Mesenchymal stem cell (in vitro differentiated cells and primary cell): ENCODE measurements around the gene UGT1A6.

ENCODE experiments used
- DNase-seq: peaks from one replicate; pipeline ENCODE4 v3.0.0-alpha.2; 2013
- H2AFZ ChIP-seq: one replicate; pipeline ENCODE4 v1.6.1; 2013; ENCODE audit warnings: low read depth, mild to moderate bottlenecking, control low read depth, inconsistent platforms, low read length, moderate library complexity
- H2AK5ac ChIP-seq: 2 replicates; pipeline ENCODE4 v1.6.1; 2013; ENCODE audit warnings: low read length, moderate library complexity, mild to moderate bottlenecking, inconsistent platforms; ENCODE audit not compliant: severe bottlenecking
- H2BK120ac ChIP-seq: one replicate; pipeline ENCODE4 v1.6.1; 2013; ENCODE audit warnings: low read depth, mild to moderate bottlenecking, inconsistent platforms, low read length, moderate library complexity
- H2BK12ac ChIP-seq, 2 experiments: one replicate each; pipeline ENCODE4 v1.6.1; 2013; ENCODE audit warnings: inconsistent platforms in 2 of 2, low read length in 2 of 2, mild to moderate bottlenecking in 2 of 2, moderate library complexity in 2 of 2, control low read depth in 1 of 2
- H2BK15ac ChIP-seq: one replicate; pipeline ENCODE4 v1.6.1; 2013; ENCODE audit warnings: mild to moderate bottlenecking, low read depth, inconsistent platforms; ENCODE audit not compliant: poor library complexity, severe bottlenecking
- H2BK5ac ChIP-seq: 2 replicates; pipeline ENCODE4 v1.6.1; 2013; ENCODE audit warnings: low read depth, mild to moderate bottlenecking, low read length, control low read depth, inconsistent platforms; ENCODE audit not compliant: poor library complexity, severe bottlenecking
- H3K14ac ChIP-seq, 2 experiments: one replicate each; pipeline ENCODE4 v1.6.1; 2013; ENCODE audit warnings: inconsistent platforms in 2 of 2, low read length in 2 of 2, control low read depth in 1 of 2, mild to moderate bottlenecking in 1 of 2, moderate library complexity in 1 of 2
- H3K18ac ChIP-seq, 2 experiments: one replicate each; pipeline ENCODE4 v1.6.1; 2013; ENCODE audit warnings: inconsistent platforms in 2 of 2, low read length in 2 of 2, control low read depth in 1 of 2, low read depth in 1 of 2, mild to moderate bottlenecking in 1 of 2
- H3K23ac ChIP-seq, 2 experiments: one replicate each; pipeline ENCODE4 v1.6.1; 2013; ENCODE audit warnings: inconsistent platforms in 2 of 2, low read length in 2 of 2, mild to moderate bottlenecking in 2 of 2, moderate library complexity in 2 of 2, control low read depth in 1 of 2
- H3K27ac ChIP-seq: 2 replicates; pipeline ENCODE4 v1.5.1; 2013; ENCODE audit warnings: mild to moderate bottlenecking, moderate library complexity, low read length, control low read depth, inconsistent platforms; ENCODE audit not compliant: poor library complexity, severe bottlenecking
- H3K27me3 ChIP-seq, 2 experiments: 2 replicates each; pipeline versions ENCODE4 v1.6.1 to v1.7.0; 2013; ENCODE audit warnings: low read length in 2 of 2, mild to moderate bottlenecking in 2 of 2, moderate library complexity in 2 of 2, control low read depth in 1 of 2, inconsistent platforms in 1 of 2; ENCODE audit not compliant: control insufficient read depth in 1 of 2, insufficient read depth in 1 of 2
- H3K36me3 ChIP-seq, 2 experiments: 2 replicates each; pipeline versions ENCODE4 v1.6.1 to v1.7.0; 2013; ENCODE audit warnings: low read length in 2 of 2, control low read depth in 1 of 2, inconsistent platforms in 1 of 2, low read depth in 1 of 2, mild to moderate bottlenecking in 1 of 2; ENCODE audit not compliant: insufficient read depth in 2 of 2, control insufficient read depth in 1 of 2
- H3K4ac ChIP-seq, 2 experiments: one replicate each; pipeline ENCODE4 v1.6.1; 2013; ENCODE audit warnings: inconsistent platforms in 2 of 2, low read length in 2 of 2, mild to moderate bottlenecking in 2 of 2, moderate library complexity in 2 of 2, control low read depth in 1 of 2, low read depth in 1 of 2
- H3K4me1 ChIP-seq: 2 replicates; pipeline ENCODE4 v1.6.1; 2013; ENCODE audit warnings: low read depth, low read length, control low read depth; ENCODE audit not compliant: control insufficient read depth, insufficient read depth
- H3K4me2 ChIP-seq: 2 replicates; pipeline ENCODE4 v1.6.1; 2013; ENCODE audit warnings: low read length, mild to moderate bottlenecking, inconsistent platforms; ENCODE audit not compliant: poor library complexity, severe bottlenecking
- H3K4me3 ChIP-seq, 2 experiments: 2 replicates each; pipeline versions ENCODE4 v1.5.1 to v1.7.0; 2013; ENCODE audit warnings: low read length in 2 of 2, mild to moderate bottlenecking in 2 of 2, control low read depth in 1 of 2, low read depth in 1 of 2; ENCODE audit not compliant: insufficient read depth in 1 of 2
- H3K79me1 ChIP-seq: replicated peaks from 2 replicates; pipeline ENCODE4 v1.6.1; 2013; ENCODE audit warnings: mild to moderate bottlenecking, control low read depth, low read length, inconsistent platforms; ENCODE audit not compliant: poor library complexity, severe bottlenecking
- H3K9ac ChIP-seq: 2 replicates; pipeline ENCODE4 v1.7.0; 2013; ENCODE audit warnings: mild to moderate bottlenecking, low read length, moderate library complexity
- H3K9me3 ChIP-seq: 2 replicates; pipeline ENCODE4 v1.7.0; 2013; ENCODE audit warnings: mild to moderate bottlenecking, low read length; ENCODE audit not compliant: control insufficient read depth
- H4K8ac ChIP-seq: one replicate; pipeline ENCODE4 v1.6.1; 2013; ENCODE audit warnings: inconsistent platforms, mild to moderate bottlenecking, low read length, moderate library complexity
- H4K91ac ChIP-seq: one replicate; pipeline ENCODE4 v1.6.1; 2013; ENCODE audit warnings: mild to moderate bottlenecking, low read length, inconsistent platforms
- WGBS: methylation state at CpG from one replicate; pipeline ENCODE4 v1.1.7; 2013; ENCODE audit warnings: mixed read lengths; 5-methylcytosine and 5-hydroxymethylcytosine counted together

The UGT1A6 gene

DNA sequence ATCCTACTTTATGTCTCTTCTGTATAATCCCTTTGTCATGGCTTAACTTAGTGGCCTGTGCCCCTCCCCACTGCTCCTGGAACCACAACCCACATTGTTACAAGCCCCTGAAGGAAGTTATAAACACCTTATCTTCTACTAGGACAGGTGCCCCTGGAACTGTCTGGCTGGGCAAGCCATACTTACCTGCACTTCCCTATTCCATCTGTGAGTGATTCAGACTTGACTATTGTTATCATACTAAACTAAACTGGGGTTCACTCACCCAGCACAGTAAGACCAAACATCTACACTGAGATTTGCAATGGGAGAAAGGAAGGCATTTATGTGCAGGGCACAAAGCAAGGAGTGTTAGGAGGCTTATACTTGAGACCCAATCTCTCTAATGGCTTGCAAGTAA lies 3.7 kb upstream of the UGT1A6 start:
- Histone ChIP-seq H3K9ac (no peak overlapping the region), H3K23ac (no peak overlapping the region), H3K79me1 (no peaks in the 10 kb centered on the region), H2BK5ac (no peak overlapping the region), H3K4me3 (no peak overlapping the region), H3K27ac (no peak overlapping the region), H3K4me1 (no peaks in the 10 kb centered on the region), H3K14ac (no peak overlapping the region), H3K9me3 (no peaks in the 10 kb centered on the region), H2BK15ac (no peak overlapping the region), H4K91ac (no peak overlapping the region), H2AFZ (no peak overlapping the region), H3K4me2 (no peak overlapping the region), H2AK5ac (no peak overlapping the region), H3K18ac (no peak overlapping the region), H3K36me3 (no peaks in the 10 kb centered on the region), H3K27me3 (peaks cover 0 to 19% of the 10 kb centered on the region in 2 experiments), H3K4ac (no peak overlapping the region), H2BK12ac (no peak overlapping the region), H2BK120ac (no peak overlapping the region), H4K8ac (no peak overlapping the region)
- DNase-seq = no peak

DNA sequence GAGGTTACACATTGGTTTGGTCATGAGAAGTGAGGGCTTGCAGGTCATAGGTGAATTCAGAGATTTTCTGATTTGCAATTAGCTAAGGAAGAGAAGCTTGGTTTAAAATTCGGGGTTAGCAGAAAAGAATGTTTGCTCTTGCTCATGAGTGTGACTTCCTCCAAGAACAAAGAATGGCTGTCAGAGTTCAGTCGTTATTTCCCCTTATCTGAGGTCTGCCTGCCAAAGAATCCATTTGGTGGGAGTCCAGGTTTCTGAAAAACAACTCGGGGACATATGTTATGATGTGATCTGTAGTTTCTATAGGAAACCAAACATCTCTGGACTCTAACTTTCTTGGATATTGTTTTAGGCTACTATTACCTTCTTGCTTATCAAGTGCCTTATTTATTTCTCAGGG lies 3.2 kb upstream of the UGT1A6 start:
- no peaks in the 10 kb centered on the region for H3K36me3 ChIP-seq
- no peak overlapping the region for H3K9ac ChIP-seq
- H3K18ac ChIP-seq = no peak overlapping the region
- no peak overlapping the region for H3K14ac ChIP-seq
- H3K4me3 ChIP-seq = no peak overlapping the region
- H4K91ac ChIP-seq = no peak overlapping the region
- H4K8ac ChIP-seq = no peak overlapping the region
- peaks cover 0 to 19% of the 10 kb centered on the region in 2 experiments for H3K27me3 ChIP-seq
- H3K23ac ChIP-seq = no peak overlapping the region
- H3K9me3 ChIP-seq = no peaks in the 10 kb centered on the region
- no peaks in the 10 kb centered on the region for H3K79me1 ChIP-seq
- no peak overlapping the region for H3K27ac ChIP-seq
- H2BK12ac ChIP-seq = no peak overlapping the region
- 57% methylated on average over 3 of the region's 3 CpGs for WGBS
- no peak for DNase-seq
- H2BK5ac ChIP-seq = no peak overlapping the region
- no peak overlapping the region for H2AK5ac ChIP-seq
- no peak overlapping the region for H2BK120ac ChIP-seq
- H2BK15ac ChIP-seq = no peak overlapping the region
- no peak overlapping the region for H3K4me2 ChIP-seq
- H2AFZ ChIP-seq = no peak overlapping the region
- H3K4me1 ChIP-seq = no peaks in the 10 kb centered on the region
- H3K4ac ChIP-seq = no peak overlapping the region

DNA sequence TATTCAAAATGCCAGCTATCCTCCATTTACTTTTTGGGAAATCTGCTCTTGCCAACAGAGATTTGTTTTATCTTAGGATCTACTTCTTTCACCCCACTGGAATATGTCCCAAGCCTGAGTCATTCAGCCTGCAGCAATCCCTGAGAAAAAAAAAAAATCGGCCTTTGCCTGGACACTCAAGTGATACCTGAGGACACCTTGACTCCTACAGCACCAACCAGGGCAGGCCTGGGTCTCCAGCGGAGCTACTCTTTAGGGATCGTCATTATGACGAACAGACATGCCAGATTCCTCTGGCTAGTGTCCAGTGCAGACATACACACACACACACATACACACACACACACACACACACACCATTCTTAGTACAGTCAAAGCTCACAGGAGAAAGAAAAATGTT lies 2.2 kb upstream of the UGT1A6 start:
- Histone ChIP-seq H4K91ac (no peak overlapping the region), H2AFZ (no peak overlapping the region), H3K27me3 (peaks cover 0 to 19% of the 10 kb centered on the region in 2 experiments), H3K36me3 (no peaks in the 10 kb centered on the region), H2BK120ac (no peak overlapping the region), H2BK5ac (no peak overlapping the region), H3K79me1 (no peaks in the 10 kb centered on the region), H3K18ac (no peak overlapping the region), H3K14ac (no peak overlapping the region), H3K9me3 (no peaks in the 10 kb centered on the region), H2BK15ac (no peak overlapping the region), H3K4ac (no peak overlapping the region), H3K27ac (no peak overlapping the region), H3K23ac (no peak overlapping the region), H3K4me3 (no peak overlapping the region), H4K8ac (no peak overlapping the region), H3K9ac (no peak overlapping the region), H2BK12ac (no peak overlapping the region), H2AK5ac (no peak overlapping the region), H3K4me2 (no peak overlapping the region), H3K4me1 (no peaks in the 10 kb centered on the region)
- WGBS = 85% methylated on average over 4 of the region's 4 CpGs
- no peak for DNase-seq

GRCh38 chr2:233691443-233692433 lies 952 bp upstream of the UGT1A6 start:
- Histone ChIP-seq H2BK12ac (no peak overlapping the region), H2AFZ (no peak overlapping the region), H3K18ac (no peak overlapping the region), H2BK120ac (no peak overlapping the region), H4K91ac (no peak overlapping the region), H3K27me3 (peaks cover 0 to 19% of the 10 kb centered on the region in 2 experiments), H3K4ac (no peak overlapping the region), H2AK5ac (no peak overlapping the region), H3K4me2 (no peak overlapping the region), H2BK15ac (no peak overlapping the region), H3K9me3 (no peaks in the 10 kb centered on the region), H3K4me3 (no peak overlapping the region), H3K79me1 (no peaks in the 10 kb centered on the region), H4K8ac (no peak overlapping the region), H3K27ac (no peak overlapping the region), H3K4me1 (no peaks in the 10 kb centered on the region), H3K9ac (no peak overlapping the region), H3K36me3 (no peaks in the 10 kb centered on the region), H3K23ac (no peak overlapping the region), H3K14ac (no peak overlapping the region), H2BK5ac (no peak overlapping the region)
- DNase-seq = no peak
- 89% methylated on average over 8 of the region's 11 CpGs for WGBS
